H1 (cell line): ENCODE results near the gene MRPS14. TPM values are rescaled to one million over a fixed set of nuclear protein-coding genes. Genes with fewer than 3 reads are reported as not detected.

Source experiments
- CTCF ChIA-PET: fragments of 300-600 bp; sonication (Branson Sonifier 250); formaldehyde crosslinking; loops from one replicate; lab custom pipeline; 2021; ENCODE audit not compliant: partially characterized antibody; lab: Charles Lee
- POLR2A ChIA-PET: fragments of 300-600 bp; sonication (Branson Sonifier 250); formaldehyde crosslinking; loops from one replicate; lab custom pipeline; 2021; ENCODE audit warnings: inconsistent platforms; ENCODE audit not compliant: partially characterized antibody; lab: Charles Lee
- DNase-seq, 2 experiments: peaks; one replicate each; pipeline versions ENCODE4 v3.0.0 to v3.0.0-alpha.2; 2010 to 2022; ENCODE audit warnings: low spot score in 2 of 2, low read depth in 1 of 2, mixed read lengths in 1 of 2
- FAIRE-seq: peaks from 2 replicates; lab custom pipeline; 2011; peaks lifted over from hg19 to GRCh38; lab: Jason Lieb, UNC
- H2AFZ ChIP-seq: 2 replicates; pipeline ENCODE4 v1.8.1; 2012; ENCODE audit warnings: low read length, inconsistent platforms
- H2AK5ac ChIP-seq: 2 replicates; pipeline ENCODE4 v1.6.1; 2013; ENCODE audit warnings: low read depth, low read length
- H2BK120ac ChIP-seq: replicated peaks from 2 replicates; pipeline ENCODE3; 2013; ENCODE audit warnings: low read depth, low read length, inconsistent platforms
- H2BK12ac ChIP-seq: 2 replicates; pipeline ENCODE4 v1.6.1; 2013; ENCODE audit warnings: low read depth, low read length
- H2BK15ac ChIP-seq: 2 replicates; pipeline ENCODE4 v1.6.1; 2013; ENCODE audit warnings: low read length
- H2BK20ac ChIP-seq: 2 replicates; pipeline ENCODE4 v1.6.1; 2013; ENCODE audit warnings: low read length
- H2BK5ac ChIP-seq: 2 replicates; pipeline ENCODE4 v1.6.1; 2013; ENCODE audit warnings: low read depth, low read length
- H3K14ac ChIP-seq: 2 replicates; pipeline ENCODE4 v1.6.1; 2013; ENCODE audit warnings: inconsistent platforms; ENCODE audit not compliant: insufficient read length
- H3K18ac ChIP-seq: 2 replicates; pipeline ENCODE4 v1.6.1; 2013; ENCODE audit warnings: low read length; ENCODE audit errors: extremely low read depth
- H3K23ac ChIP-seq: 2 replicates; pipeline ENCODE4 v1.6.1; 2013; ENCODE audit warnings: inconsistent platforms; ENCODE audit not compliant: insufficient read length
- H3K23me2 ChIP-seq: 2 replicates; pipeline ENCODE4 v1.6.1; 2013; ENCODE audit warnings: low read depth, low read length
- H3K27ac ChIP-seq: 2 replicates; pipeline ENCODE4 v1.6.1; 2011; ENCODE audit warnings: low read depth, low read length, inconsistent platforms
- H3K27me3 ChIP-seq, 4 experiments: replicated peaks in 1 of 4; 1 replicate in 1 of 4; 2 replicates in 3 of 4; pipeline versions ENCODE4 v1.6.1 to v1.8.1; 2011 to 2013; ENCODE audit warnings: low read length in 3 of 4, mild to moderate bottlenecking in 3 of 4, inconsistent platforms in 2 of 4, mixed read lengths in 2 of 4, moderate library complexity in 1 of 4; ENCODE audit not compliant: control insufficient read depth in 3 of 4, insufficient read depth in 3 of 4; ENCODE audit errors: extremely low read depth in 1 of 4
- H3K36me3 ChIP-seq, 4 experiments: 2 replicates each; pipeline versions ENCODE4 v1.6.1 to v1.8.1; 2011 to 2013; ENCODE audit warnings: mild to moderate bottlenecking in 4 of 4, low read length in 3 of 4, moderate library complexity in 2 of 4, control low read depth in 1 of 4, inconsistent platforms in 1 of 4; ENCODE audit not compliant: insufficient read depth in 4 of 4, control insufficient read depth in 2 of 4
- H3K4ac ChIP-seq: replicated peaks from 2 replicates; pipeline ENCODE3; 2013; ENCODE audit warnings: low read length, low read depth, mixed read lengths, inconsistent platforms; ENCODE audit not compliant: insufficient read length
- H3K4me1 ChIP-seq, 4 experiments: replicated peaks in 1 of 4; 1 replicate in 1 of 4; 2 replicates in 3 of 4; pipeline versions ENCODE4 v1.6.1 to v1.8.1; 2011 to 2013; ENCODE audit warnings: low read length in 3 of 4, inconsistent platforms in 2 of 4, mixed read lengths in 1 of 4; ENCODE audit not compliant: insufficient read depth in 4 of 4, control insufficient read depth in 3 of 4
- H3K4me2 ChIP-seq, 2 experiments: 2 replicates each; pipeline versions ENCODE4 v1.6.1 to v1.8.1; 2011 to 2013; ENCODE audit warnings: low read depth in 2 of 2, low read length in 2 of 2, control low read depth in 1 of 2, inconsistent platforms in 1 of 2, mild to moderate bottlenecking in 1 of 2; ENCODE audit not compliant: insufficient read depth in 1 of 2
- H3K4me3 ChIP-seq, 4 experiments: fragments of 200-600, 300-600 bp in 1 of 4; sonication (generic), shearing (Covaris generic), sonication (Bioruptor Twin) in 1 of 4; 2 replicates each; pipeline versions ENCODE4 v1.5.1 to v1.8.1; 2011 to 2016; ENCODE audit warnings: low read length in 4 of 4, low read depth in 3 of 4, control low read depth in 2 of 4, inconsistent platforms in 2 of 4, mild to moderate bottlenecking in 2 of 4, mixed read lengths in 1 of 4, moderate library complexity in 1 of 4; ENCODE audit not compliant: insufficient read depth in 2 of 4; ENCODE audit errors: extremely low read depth in 1 of 4
- H3K56ac ChIP-seq: replicated peaks from 2 replicates; pipeline ENCODE3; 2013; ENCODE audit warnings: low read depth, mild to moderate bottlenecking, mixed read lengths, low read length, inconsistent platforms; ENCODE audit not compliant: insufficient read length
- H3K79me1 ChIP-seq: 2 replicates; pipeline ENCODE4 v1.6.1; 2013; ENCODE audit warnings: low read depth, low read length, control low read depth
- H3K79me2 ChIP-seq, 2 experiments: 2 replicates each; pipeline versions ENCODE4 v1.6.1 to v1.8.1; 2012 to 2013; ENCODE audit warnings: low read length in 2 of 2, mild to moderate bottlenecking in 2 of 2, inconsistent platforms in 1 of 2; ENCODE audit not compliant: insufficient read depth in 2 of 2, control insufficient read depth in 1 of 2
- H3K9ac ChIP-seq, 4 experiments: replicated peaks in 1 of 4; 1 replicate in 1 of 4; 2 replicates in 3 of 4; pipeline versions ENCODE4 v1.6.1 to v1.8.1; 2011 to 2013; ENCODE audit warnings: low read depth in 3 of 4, low read length in 3 of 4, control low read depth in 2 of 4, mild to moderate bottlenecking in 2 of 4, moderate library complexity in 2 of 4, inconsistent platforms in 1 of 4; ENCODE audit errors: extremely low read depth in 1 of 4
- H3K9me3 ChIP-seq, 2 experiments: 2 replicates each; pipeline versions ENCODE4 v1.6.1 to v1.8.1; 2012 to 2013; ENCODE audit warnings: mild to moderate bottlenecking in 2 of 2, moderate library complexity in 2 of 2, control low read depth in 1 of 2, inconsistent platforms in 1 of 2, low read depth in 1 of 2, low read length in 1 of 2, mixed read lengths in 1 of 2; ENCODE audit not compliant: insufficient read depth in 2 of 2
- H4K20me1 ChIP-seq, 2 experiments: replicated peaks in 1 of 2; 2 replicates each; pipeline versions ENCODE3 to v1.8.1; 2011 to 2013; ENCODE audit warnings: inconsistent platforms in 2 of 2, low read length in 2 of 2, mild to moderate bottlenecking in 1 of 2; ENCODE audit not compliant: insufficient read depth in 2 of 2, control insufficient read depth in 1 of 2
- H4K5ac ChIP-seq: 2 replicates; pipeline ENCODE4 v1.6.1; 2013; ENCODE audit warnings: low read length, low read depth, mixed read lengths, inconsistent platforms; ENCODE audit not compliant: insufficient read length
- H4K8ac ChIP-seq: 2 replicates; pipeline ENCODE4 v1.8.0; 2013; ENCODE audit warnings: mild to moderate bottlenecking, moderate library complexity, low read length, inconsistent platforms; ENCODE audit not compliant: insufficient read depth; ENCODE audit errors: extremely low read depth
- H4K91ac ChIP-seq: replicated peaks from 2 replicates; pipeline ENCODE3; 2013; ENCODE audit warnings: low read length, mixed read lengths, inconsistent platforms; ENCODE audit not compliant: insufficient read length
- CBX8 ChIP-seq: fragments of 300-800, 300-1000 bp; sonication (generic); IDR thresholded peaks from 2 replicates; pipeline ENCODE4 v1.7.1; 2016; ENCODE audit warnings: low read depth, low read length, borderline replicate concordance
- CHD1 ChIP-seq: IDR thresholded peaks from 2 replicates; pipeline ENCODE4 v1.6.1; 2012; ENCODE audit warnings: low read depth, low read length, improper control_type of control experiment
- CREB1 ChIP-seq: IDR thresholded peaks from 2 replicates; pipeline ENCODE4 v1.6.1; 2012; ENCODE audit warnings: inconsistent platforms
- CTCF ChIP-seq, 3 experiments: IDR thresholded peaks; 1 replicate in 2 of 3; 2 replicates in 1 of 3; pipeline versions ENCODE4 v1.5.1 to v1.6.1; 2011; ENCODE audit warnings: low read length in 3 of 3, mild to moderate bottlenecking in 3 of 3, inconsistent platforms in 2 of 3, low read depth in 1 of 3, moderate library complexity in 1 of 3; ENCODE audit not compliant: insufficient read depth in 1 of 3; ENCODE audit errors: control extremely low read depth in 1 of 3
- KDM4A ChIP-seq: IDR thresholded peaks from one replicate; pipeline ENCODE4 v1.7.1; 2012; ENCODE audit warnings: low read depth, mild to moderate bottlenecking, moderate library complexity, low read length, inconsistent platforms; ENCODE audit not compliant: severe bottlenecking
- SP2 ChIP-seq: IDR thresholded peaks from 2 replicates; pipeline ENCODE4 v1.6.1; 2012; ENCODE audit warnings: mild to moderate bottlenecking, low read length, inconsistent platforms
- SP4 ChIP-seq: IDR thresholded peaks from 2 replicates; pipeline ENCODE4 v1.6.1; 2012; ENCODE audit warnings: low read length, inconsistent platforms
- TBP ChIP-seq: IDR thresholded peaks from 2 replicates; pipeline ENCODE4 v1.6.1; 2011; ENCODE audit warnings: low read depth, low read length, improper control_type of control experiment
- WGBS, 2 experiments: shearing (Covaris generic) in 1 of 2; methylation state at CpG; one replicate each; pipeline versions ENCODE4 v1.1.6 to v1.1.7; 2013 to 2015; ENCODE audit warnings: low lambda C conversion rate in 2 of 2, mixed read lengths in 2 of 2, inconsistent platforms in 1 of 2, low coverage in 1 of 2, missing lambda C conversion rate in 1 of 2; ENCODE audit not compliant: insufficient replicate concordance in 2 of 2, insufficient coverage in 1 of 2, insufficient read length in 1 of 2; ENCODE audit errors: extremely low coverage in 1 of 2, missing lambda C conversion rate in 1 of 2; 5-methylcytosine and 5-hydroxymethylcytosine counted together
- polyA plus RNA-seq, 7 experiments: library from polyadenylated mRNA; depleted of rRNA in 3 of 7; stranded (reverse) in 5 of 7; unstranded in 2 of 7; fragments of >200 nt in 5 of 7; fragments of 200-250 nt in 2 of 7; gene quantifications; 1 replicate in 5 of 7; 2 replicates in 1 of 7; 4 replicates in 1 of 7; pipeline versions ENCODE4 v1.2.1 to v1.2.3, GENCODE V29; 2011 to 2013; ENCODE audit warnings: missing spikeins in 2 of 7, mixed read lengths in 2 of 7
- total RNA-seq: library from RNA; stranded (reverse); fragmentation: NEBNext Ultra II Directional; extraction: Animal tissue kit (Norgen Biotek cat#: 25700); gene quantifications from 2 replicates; pipeline ENCODE4 v1.2.1, GENCODE V29; 2021

MRPS14 gene
- total and polyA plus RNA-seq, 2 of the 8 experiments (the other 6 are each of a cell fraction or from before 2014, with no cell fraction given) = 27.5 to 38.7 TPM

DNA sequence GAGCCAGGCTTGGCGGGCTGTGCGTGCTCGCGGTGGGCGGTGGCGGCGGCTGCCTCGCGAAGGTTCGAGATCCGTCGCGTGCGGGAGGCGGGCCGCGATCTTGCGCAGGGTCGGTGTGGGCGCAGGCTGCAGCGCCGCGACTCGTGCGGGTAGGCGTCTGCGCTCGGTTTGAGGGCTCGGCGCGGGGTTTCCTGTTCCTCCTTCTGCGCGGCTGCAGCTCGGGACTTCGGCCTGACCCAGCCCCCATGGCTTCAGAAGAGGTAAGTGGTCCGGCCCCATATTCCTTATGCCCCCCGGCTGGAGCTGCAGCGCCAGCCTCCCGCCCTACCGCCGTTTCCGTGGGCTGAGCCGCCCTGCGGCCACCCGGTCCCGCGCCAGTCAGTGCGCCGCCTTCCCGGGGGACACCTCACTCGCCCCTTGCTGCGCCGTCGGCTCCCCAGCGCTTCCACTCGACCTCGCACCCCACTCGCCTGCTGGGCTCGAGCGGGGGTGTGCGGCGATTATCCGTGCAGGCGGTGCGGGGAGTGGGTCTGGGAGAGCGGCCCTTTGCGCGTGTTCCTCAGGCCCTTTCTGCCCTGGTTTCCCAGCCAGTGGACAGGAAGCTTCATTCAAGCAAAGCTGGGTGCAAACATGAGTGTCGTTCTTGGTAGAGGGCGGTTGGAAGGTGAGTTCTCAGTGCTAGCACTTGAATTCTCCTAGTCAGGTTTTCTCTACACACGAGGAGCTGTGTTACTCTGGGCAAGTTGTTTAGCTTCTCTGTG is 23.1 kb downstream of the MRPS14 start, which contains the start of gene CACYBP:
TSS of gene CACYBP (plus strand) at position 12 of the 761 bp plus-strand sequence. CDS start at position 246, 234 bp downstream.
- H3K4me1 ChIP-seq = peaks cover 0 to 4% (median 0%) of the 10 kb centered on the region in 4 experiments; a peak in 1 of 7 replicates
- H4K8ac ChIP-seq = peak within 1 kb of the TSS; percentile 98
- peak within 1 kb of the TSS; percentile 38 for H3K14ac ChIP-seq
- H2AK5ac ChIP-seq = peak within 1 kb of the TSS; percentile 44; the same call in 1 of the 2 replicates
- peak within 1 kb of the TSS; percentile 98 for H2AFZ ChIP-seq
- H3K79me2 ChIP-seq = peaks cover 34 to 51% of the 10 kb centered on the region in 2 experiments
- peak within 1 kb of the TSS; percentile 85 for H4K5ac ChIP-seq
- peak within 1 kb of the TSS; percentile 95 for H2BK12ac ChIP-seq
- H3K56ac ChIP-seq = peak within 1 kb of the TSS; percentile 94
- H4K91ac ChIP-seq = peak within 1 kb of the TSS; percentile 89
- CTCF ChIA-PET = interaction anchor here (0.7 to 2.2 kb wide), 7 partner anchors 15 to 250 kb away, joined by 3 to 6 read pairs (median 4); no protein-coding TSS in a partner anchor
- H4K20me1 ChIP-seq = peaks cover 0 to 8% of the 10 kb centered on the region in 2 experiments
- peak within 1 kb of the TSS; percentile 22 for H2BK120ac ChIP-seq
- 3% methylated on average over 46 of the region's 71 CpGs; no CpG with 5 or more reads in 1 of the 2 experiments for WGBS, 2 experiments
- H3K9ac ChIP-seq = peak within 1 kb of the TSS; percentile 90 to 100 (median 99)
- H3K27me3 ChIP-seq = no peaks in the 10 kb centered on the region
- H3K9me3 ChIP-seq = no peaks in the 10 kb centered on the region
- peaks cover 5% of the 10 kb centered on the region for H3K23me2 ChIP-seq
- peak within 1 kb of the TSS; percentile 99 for H2BK5ac ChIP-seq
- 0 out of 2 replicates have a peak within 1 kb of the TSS, but pooled peaks have one; percentile 24 for H2BK15ac ChIP-seq
- FAIRE-seq = no peak
- POLR2A ChIA-PET = interaction anchor here (0.7 to 4.5 kb wide), 35 partner anchors 11 to 250 kb away, joined by 3 to 66 read pairs (median 5); partner anchors contain the start of gene MRPS14
- H3K23ac ChIP-seq = no peak within 1 kb of the TSS
- peak within 1 kb of the TSS; percentile 2 for H3K4ac ChIP-seq
- H3K18ac ChIP-seq = peak within 1 kb of the TSS; percentile 89
- H3K4me3 ChIP-seq = peak within 1 kb of the TSS; percentile 92 to 96 (median 94)
- H3K36me3 ChIP-seq = peaks cover 3 to 7% (median 5%) of the 10 kb centered on the region in 4 experiments; a peak in 5 of 8 replicates
- peak in 1 of 2 experiments; percentile 54 for DNase-seq
- H3K27ac ChIP-seq = peak within 1 kb of the TSS; percentile 100
- 0 out of 2 replicates have a peak, but pooled peaks cover 1% of the 10 kb centered on the region for H3K79me1 ChIP-seq
- H2BK20ac ChIP-seq = peak within 1 kb of the TSS; percentile 11; the same call in 1 of the 2 replicates
- peak within 1 kb of the TSS; percentile 93 to 97 for H3K4me2 ChIP-seq
- TF ChIP-seq CREB1 (no peak), CHD1 (no peak), SP4 (no peak), TBP (no peak), CTCF (IDR thresholded peaks at IDR 0.05; ENCODE audit: control extremely low read depth in 1 of 3, insufficient read depth in 1 of 3, low read depth in 1 of 3, low read length in 3 of 3) (no peak), CBX8 (no peak), SP2 (no peak), KDM4A (peak; percentile 91)
